GM12875 (cell line): ENCODE results near the gene PFDN2.

Experiments
- H3K4me3 ChIP-seq: one replicate; pipeline ENCODE4 v1.5.1; 2011; ENCODE audit warnings: low read depth, low read length, control low read depth
- CTCF ChIP-seq: IDR thresholded peaks from 2 replicates; pipeline ENCODE4 v1.5.1; 2011; ENCODE audit warnings: low read depth, mild to moderate bottlenecking, control low read depth, inconsistent platforms, low read length, moderate library complexity, borderline replicate concordance; ENCODE audit not compliant: insufficient read depth

The PFDN2 gene

GRCh38 chr1:161080441-161081405, 37.1 kb downstream of the PFDN2 start:
- no peak for TF ChIP-seq CTCF
- no peak overlapping the region for H3K4me3 ChIP-seq

- peak; percentile 15; the same call in 1 of the 2 replicates for TF ChIP-seq CTCF
- H3K4me3 ChIP-seq, result no peak overlapping the region
Measured at GRCh38 chr1:161079436-161080110, 38.3 kb downstream of the PFDN2 start.

- no peak overlapping the region for H3K4me3 ChIP-seq
- no peak for TF ChIP-seq CTCF
Measured at GRCh38 chr1:161077426-161077825, 40.4 kb downstream of the PFDN2 start.

GRCh38 chr1:161076410-161076809, 41.4 kb downstream of the PFDN2 start:
- TF ChIP-seq CTCF, result no peak
- no peak overlapping the region for H3K4me3 ChIP-seq

GRCh38 chr1:161074676-161075368, 43.0 kb downstream of the PFDN2 start:
- no peak overlapping the region for H3K4me3 ChIP-seq
- TF ChIP-seq CTCF, result no peak

GRCh38 chr1:161073474-161074121, 44.2 kb downstream of the PFDN2 start:
- no peak overlapping the region for H3K4me3 ChIP-seq
- no peak for TF ChIP-seq CTCF
